ENCODE data around the gene POU2F1.

DNA sequence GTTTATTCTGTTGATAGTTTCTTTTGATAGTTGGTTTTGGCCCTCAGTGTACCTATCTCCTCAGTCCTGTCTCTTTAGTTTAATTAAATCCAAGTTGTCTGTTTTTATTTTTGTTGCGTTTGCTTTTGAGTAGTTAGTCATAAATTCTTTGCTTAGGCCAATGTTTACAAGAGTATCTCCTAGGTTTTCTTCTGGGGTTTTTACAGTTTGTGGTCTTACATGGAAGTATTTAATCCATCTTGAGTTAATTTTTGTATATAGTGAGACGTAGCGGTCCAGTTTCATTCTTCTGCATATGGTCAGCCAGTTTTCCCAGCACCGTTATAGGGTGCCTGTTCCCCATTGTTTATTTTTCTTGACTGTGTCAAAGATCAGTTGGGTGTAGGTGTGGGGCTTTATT, 139.4 kb downstream of the POU2F1 start:
- TF ChIP-seq SMC3 (IDR thresholded peaks at IDR 0.05) (no peak), POLR2A (IDR thresholded peaks at IDR 0.05; ENCODE audit: low read length) (no peak), RAD21 (conservative IDR thresholded peaks at IDR 0.05 in 1 of 2, IDR thresholded peaks at IDR 0.05 in 1 of 2) (no peak), EP300 (IDR thresholded peaks at IDR 0.05) (no peak), CTCF (IDR thresholded peaks at IDR 0.05) (no peak), CHD4 (IDR thresholded peaks at IDR 0.05; ENCODE audit: borderline replicate concordance) (no peak), POLR2AphosphoS2 (conservative IDR thresholded peaks at IDR 0.05; ENCODE audit: low read length) (no peak), CEBPB (IDR thresholded peaks at IDR 0.05) (no peak), NR3C1 (IDR thresholded peaks at IDR 0.05) (no peak), CBX8 (IDR thresholded peaks at IDR 0.05) (no peak), ELK1 (IDR thresholded peaks at IDR 0.05; ENCODE audit: low read depth, low read length) (no peak)
- TF ChIP-seq, protein P1, sequence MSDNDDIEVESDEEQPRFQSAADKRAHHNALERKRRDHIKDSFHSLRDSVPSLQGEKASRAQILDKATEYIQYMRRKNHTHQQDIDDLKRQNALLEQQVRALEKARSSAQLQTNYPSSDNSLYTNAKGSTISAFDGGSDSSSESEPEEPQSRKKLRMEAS (IDR thresholded peaks at IDR 0.05): no peak
- TF ChIP-seq, protein P2, sequence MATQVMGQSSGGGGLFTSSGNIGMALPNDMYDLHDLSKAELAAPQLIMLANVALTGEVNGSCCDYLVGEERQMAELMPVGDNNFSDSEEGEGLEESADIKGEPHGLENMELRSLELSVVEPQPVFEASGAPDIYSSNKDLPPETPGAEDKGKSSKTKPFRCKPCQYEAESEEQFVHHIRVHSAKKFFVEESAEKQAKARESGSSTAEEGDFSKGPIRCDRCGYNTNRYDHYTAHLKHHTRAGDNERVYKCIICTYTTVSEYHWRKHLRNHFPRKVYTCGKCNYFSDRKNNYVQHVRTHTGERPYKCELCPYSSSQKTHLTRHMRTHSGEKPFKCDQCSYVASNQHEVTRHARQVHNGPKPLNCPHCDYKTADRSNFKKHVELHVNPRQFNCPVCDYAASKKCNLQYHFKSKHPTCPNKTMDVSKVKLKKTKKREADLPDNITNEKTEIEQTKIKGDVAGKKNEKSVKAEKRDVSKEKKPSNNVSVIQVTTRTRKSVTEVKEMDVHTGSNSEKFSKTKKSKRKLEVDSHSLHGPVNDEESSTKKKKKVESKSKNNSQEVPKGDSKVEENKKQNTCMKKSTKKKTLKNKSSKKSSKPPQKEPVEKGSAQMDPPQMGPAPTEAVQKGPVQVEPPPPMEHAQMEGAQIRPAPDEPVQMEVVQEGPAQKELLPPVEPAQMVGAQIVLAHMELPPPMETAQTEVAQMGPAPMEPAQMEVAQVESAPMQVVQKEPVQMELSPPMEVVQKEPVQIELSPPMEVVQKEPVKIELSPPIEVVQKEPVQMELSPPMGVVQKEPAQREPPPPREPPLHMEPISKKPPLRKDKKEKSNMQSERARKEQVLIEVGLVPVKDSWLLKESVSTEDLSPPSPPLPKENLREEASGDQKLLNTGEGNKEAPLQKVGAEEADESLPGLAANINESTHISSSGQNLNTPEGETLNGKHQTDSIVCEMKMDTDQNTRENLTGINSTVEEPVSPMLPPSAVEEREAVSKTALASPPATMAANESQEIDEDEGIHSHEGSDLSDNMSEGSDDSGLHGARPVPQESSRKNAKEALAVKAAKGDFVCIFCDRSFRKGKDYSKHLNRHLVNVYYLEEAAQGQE (IDR thresholded peaks at IDR 0.05): no peak

All from A549 (cell line).